ENCODE results near the gene FGFR2.
A peak's percentile ranks its signal among the peaks of the same experiment; 100 is the strongest.

The FGFR2 gene

DNA sequence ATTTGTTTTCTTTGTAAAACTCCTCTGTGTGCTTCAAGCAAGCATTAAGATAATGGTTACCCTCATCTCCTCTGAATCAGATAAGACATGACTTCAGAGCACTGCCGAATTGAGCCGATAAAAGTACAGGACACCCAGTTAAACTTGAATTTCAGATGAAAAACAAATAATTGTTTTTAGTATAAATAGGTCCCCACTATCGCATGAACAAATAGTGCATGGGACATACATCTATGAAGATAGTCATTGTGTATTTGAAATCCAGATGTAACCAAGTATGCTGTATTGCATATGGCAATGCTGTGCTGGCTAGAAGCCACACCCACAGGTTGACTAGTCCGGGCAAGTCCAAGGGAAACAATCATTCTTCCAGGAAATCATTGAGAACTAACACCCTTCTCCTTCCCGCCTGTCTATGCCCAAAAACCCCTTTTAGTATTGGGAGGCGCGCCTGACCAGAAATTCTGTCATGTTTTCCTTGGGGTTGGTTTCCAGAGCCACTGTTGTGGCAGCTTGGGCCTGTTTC is 12.6 kb upstream of the FGFR2 start:
- no peak for DNase-seq (ENCODE audit: low read depth in 2 of 2)

DNA sequence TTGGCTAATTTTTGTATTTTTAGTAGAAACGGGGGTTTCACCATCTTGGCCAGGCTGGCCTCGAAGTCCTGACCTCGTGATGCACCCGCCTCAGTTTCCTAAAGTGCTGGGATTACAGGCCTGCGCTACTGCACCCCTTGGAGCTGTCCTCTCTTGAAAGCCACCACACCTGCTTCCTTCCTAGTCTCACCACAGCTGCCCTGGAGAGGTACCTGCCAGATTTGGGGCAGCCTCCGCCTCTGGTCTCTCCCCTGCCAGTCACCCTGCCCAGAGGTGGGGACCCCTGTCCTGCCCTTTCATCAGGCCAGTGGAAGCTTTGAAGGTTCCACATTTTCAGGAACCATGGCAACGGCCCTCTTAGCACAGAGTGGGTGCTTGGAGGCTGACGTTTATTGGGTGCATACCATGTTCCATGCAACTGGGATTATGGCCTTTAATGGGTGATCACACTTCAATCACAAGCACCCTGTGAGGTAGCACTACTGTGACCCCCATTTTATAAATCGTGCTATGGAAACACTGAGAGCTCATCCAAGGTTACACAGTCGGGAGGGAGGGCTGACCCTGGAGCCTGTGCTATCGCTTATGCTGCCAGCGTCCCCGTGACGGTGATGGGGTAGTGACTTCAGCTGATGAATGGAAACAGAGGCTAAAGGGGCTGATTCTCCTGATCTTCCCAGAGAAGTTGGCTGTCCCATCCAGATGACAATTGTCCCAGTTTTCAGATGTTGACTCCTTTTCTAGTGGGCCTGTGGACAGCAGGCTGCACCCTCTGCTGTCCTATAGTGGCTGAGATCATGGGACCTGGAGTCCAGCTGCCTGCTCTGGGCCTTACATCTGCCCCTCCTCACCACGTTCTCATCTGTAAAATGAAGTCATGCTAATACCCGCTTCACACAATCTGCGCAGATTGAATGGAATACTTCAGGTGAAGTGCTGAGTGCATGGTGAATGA is 11.5 kb upstream of the FGFR2 start:
- DNase-seq (ENCODE audit: low read depth in 2 of 2) = no peak

DNA sequence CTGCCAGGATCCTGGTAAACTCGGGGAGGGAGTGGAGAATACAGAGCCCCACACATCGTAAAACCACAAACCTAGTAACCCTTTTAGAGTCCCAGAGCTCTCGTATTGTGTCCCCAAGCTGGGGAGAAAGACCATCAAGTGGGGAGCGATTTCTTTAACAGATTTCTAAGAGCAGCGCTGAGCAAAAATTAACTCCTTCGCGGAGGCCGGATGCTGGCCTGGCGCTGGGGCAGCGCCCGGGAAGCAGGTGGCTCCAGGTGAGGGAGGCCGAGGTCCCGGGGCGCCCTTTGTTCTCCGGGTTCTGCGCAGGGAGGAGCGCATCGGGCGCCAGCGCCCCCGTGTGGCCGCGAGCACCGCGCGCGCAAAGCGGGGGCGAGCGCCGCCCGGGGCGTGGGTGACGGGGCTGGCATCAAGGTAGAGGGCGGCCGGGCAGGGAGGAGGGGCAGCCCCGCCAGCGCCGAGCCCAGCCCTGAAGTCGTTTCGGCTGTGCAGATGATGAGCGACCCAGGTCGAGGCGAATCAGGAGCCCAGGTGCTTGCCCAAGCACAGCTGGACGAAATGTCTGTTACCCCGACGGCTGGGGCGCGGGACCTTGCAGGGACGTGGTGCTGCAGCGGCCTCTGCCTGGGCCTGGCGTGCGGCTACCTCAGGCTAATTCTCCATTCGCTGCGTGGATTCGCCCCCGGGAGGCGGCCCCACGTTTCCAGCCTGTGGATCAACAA is 10.4 kb upstream of the FGFR2 start:
- DNase-seq (ENCODE audit: low read depth in 2 of 2) = no peak

DNA sequence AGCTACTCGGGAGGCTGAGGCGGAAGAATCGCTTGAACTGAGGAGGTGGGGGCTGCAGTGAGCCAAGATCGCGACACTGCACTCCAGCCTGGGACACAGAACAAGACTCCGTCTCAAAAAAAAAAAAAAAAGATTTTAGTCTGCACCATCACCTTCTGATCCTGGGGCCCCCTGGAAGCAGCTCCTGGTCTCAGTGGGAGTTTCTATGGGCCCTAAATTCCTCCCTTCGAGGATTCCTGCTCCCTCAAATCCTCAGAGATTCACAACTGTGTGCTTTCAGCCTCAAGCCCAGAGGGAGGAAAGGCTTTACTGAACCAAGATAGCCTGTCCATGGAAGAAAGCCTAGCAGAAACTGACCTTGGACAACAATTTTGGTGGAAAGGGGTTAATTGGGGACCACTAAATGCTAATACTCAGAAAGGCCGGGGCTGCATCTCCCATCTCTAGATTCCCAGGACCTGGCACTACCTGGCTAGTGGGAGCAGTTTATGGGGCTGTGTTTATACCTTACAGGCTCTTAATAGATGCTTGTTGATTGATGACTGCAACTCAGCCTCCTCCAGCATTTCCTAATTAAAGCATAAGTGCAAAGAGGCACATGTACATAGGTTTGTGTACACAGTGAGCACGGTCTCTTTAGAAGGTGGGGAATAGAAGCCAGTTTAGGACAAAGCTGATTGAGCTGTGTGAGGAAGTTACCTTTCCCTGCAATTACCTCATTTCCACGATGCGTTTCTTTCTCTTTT is 9.2 kb upstream of the FGFR2 start:
- no peak for DNase-seq (ENCODE audit: low read depth in 2 of 2)

DNA sequence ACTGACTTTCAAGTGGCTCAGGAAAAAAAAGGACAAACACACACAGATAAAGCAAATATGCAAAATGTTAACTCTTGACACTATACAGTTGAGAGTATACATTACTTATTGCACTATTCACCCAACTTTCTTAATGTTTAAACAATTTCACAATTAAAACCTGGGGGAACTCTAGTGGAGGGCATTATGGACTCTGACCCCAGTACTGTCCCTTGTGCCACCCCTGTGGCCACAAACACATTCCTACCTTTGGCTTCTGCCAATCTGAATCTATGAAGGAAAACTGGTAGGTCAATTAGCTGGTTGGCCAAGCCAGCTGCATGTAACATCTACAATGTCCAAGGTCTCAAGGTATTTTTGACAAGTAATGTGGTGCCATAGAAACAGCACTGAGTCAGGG is 7.5 kb upstream of the FGFR2 start:
- no peak for DNase-seq (ENCODE audit: low read depth in 2 of 2)

DNA sequence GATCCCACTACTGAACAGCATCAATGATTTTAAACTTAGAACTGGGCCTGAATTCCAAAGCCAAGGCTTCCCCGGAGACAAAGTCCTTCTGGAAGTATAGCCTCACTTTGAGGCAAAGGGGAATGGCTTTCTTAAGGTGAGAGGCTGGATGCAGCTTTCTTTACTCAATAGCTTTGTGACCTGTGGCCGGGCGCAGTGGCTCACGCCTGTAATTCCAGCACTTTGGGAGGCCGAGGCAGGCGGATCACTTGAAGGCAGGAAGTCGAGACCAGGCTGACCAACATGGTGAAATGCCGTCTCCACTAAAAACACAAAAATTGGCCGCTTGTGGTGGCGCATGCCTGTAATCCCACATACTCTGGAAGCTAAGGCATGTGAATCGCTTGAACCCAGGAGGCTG is 3.2 kb upstream of the FGFR2 start:
- no peak for DNase-seq (ENCODE audit: low read depth in 2 of 2)

DNA sequence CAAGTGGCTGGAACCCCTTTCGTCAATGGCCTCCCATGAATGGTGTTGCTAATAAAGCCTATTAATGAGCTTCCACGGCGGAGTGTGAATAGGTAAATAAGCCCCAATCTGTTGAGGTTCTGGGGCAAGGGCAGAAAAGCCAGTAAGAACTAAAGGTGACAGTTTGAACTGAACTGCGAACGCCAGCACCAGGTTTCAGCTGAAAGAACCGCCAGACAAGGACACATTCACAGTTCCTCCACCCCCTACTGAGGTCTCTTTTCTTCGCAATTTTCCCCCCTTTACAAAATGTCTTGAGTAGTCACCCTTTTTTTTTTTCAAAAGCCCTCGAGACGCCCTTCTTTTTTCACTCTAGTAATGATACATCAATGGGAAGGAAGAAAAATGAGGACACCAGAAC is 2.4 kb upstream of the FGFR2 start:
- no peak for DNase-seq (ENCODE audit: low read depth in 2 of 2)

DNA sequence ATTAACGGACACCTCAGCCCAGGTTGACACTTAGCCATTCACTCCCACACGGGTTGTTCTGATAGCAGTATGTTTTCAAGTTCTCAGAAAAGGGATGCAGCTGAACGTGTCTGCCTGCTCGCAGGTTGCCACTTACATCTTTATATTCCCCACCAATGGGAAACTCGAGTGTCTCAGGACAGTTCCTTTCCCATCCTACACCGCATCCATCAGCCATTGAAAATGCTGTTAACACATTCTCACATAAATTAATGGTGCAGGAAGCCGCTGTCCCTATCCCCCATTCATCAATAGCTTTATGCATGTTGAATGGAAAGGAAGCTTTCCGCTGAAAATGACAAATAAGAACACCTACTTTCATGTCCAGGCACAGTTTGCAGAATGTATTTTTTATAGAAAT is 1.7 kb upstream of the FGFR2 start:
- DNase-seq (ENCODE audit: low read depth in 2 of 2) = no peak

DNA sequence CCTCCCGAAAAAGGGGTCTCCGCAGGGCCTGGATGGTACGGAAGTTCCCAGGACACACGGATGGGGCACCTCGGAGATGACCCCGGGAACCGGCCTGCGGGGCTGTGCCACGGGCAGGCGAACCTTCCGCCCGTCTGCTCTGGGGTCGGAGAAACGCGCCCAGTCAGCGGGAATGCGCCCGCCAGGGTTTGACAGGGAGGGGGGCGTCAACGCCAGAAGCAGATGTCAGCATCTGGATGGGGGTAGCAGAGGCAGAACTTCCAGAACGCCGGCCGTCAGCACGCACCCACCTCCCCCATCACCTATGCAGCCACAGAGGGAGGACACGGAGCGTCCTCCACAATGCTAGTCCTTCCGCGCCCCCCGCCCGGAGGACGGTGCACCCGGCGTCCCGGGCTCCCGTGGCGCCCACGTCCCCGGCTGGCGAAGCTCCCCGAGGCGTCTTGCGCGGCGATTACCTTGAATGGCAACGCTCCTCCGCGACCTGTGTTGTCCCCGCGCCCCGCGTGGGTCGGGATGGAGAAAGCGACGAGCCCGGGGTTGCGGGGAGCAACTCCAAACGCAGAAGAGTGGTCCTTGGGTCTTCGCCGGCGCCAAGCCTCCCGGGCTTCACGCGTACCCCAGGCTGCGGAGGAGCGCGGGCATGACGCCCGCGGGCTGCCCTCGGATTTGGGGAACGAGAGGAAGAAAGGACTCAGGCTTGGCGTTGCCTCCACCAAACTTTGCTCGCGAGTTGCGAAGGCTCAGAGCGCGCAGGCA is 561 bp downstream of the FGFR2 start:
- no peak for DNase-seq (ENCODE audit: low read depth in 2 of 2)

DNA sequence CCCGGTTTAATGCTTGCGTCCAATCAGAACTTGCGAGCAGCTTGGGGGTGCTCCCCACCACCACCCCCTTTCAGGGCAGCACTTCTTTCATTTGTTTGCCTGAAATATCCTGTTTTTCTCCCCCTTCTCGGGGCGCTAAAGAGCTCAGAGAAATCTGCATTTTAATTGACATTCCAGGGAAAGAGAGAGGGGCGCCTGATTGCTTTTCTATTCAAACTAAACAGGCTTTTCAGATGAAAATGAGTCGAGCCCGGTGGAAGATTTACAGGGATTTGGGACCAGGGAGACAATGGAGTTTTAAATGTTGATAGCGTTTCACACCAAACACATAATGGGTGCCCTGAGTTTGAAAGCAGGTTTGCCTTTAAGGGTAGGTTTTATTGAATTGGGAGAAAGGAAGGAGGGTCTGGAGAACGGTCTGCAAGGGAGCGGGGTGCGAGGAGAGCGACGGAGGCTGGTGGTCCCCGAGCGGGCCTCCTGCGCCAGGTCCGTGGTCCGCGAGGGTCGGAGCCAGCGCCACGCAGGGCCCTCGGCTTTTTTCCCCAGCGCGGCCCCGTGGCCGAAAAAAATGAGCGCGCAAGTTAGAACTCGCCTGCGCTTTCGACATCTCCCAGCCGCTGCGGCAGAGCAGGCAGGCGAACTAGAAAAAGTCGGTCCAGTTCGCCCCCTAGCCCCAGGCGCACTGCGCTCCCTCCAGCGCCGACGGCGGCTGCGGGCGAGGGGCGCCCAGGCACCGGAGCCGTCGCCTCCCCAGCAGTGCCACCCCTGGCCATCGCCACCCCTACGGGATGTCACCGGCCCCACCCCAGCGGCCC is 1.3 kb downstream of the FGFR2 start:
- DNase-seq (ENCODE audit: low read depth in 2 of 2) = no peak

DNA sequence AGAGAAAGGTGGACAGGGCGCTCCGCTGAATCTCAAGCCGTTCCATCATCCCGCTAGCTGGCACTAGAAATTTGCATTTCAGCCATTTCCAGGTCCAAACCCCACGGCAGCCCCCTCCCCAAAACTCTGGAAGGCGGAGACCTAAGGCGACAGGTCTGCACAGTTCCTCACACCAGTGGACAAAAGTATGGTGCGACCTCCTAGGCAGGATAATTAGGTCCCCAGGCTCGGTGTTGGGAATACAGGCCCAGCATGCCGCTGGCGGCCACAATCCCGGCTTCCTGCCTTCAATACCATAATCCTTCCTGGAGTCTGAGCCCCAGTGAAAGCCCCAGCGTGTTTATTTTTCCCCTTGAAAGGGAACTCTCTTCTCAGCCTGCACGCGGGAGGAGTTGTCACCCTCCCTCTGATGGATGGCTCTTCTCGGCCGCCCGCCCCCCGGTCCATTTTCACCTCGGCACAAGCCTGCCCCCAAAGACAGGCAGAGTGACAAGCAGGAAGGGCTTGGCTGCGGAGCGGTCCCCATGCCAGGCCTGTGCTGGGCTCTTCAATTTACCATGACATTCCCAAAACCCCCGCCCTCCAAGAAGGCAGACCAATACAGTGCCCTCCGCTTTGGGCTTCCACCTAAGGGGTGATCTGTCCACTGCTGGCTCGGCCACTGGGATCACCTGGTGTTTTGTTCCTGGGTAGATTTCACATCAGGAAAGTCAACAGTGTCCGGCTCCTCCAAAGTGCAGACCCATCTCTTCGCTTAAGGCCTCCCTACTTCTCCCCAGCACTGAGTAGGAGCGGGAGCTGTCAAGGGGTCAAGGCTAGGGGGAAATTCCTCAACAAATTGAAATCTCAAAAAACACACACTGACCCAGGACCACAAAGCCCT is 2.2 kb downstream of the FGFR2 start:
- DNase-seq (ENCODE audit: low read depth in 2 of 2) = no peak

DNA sequence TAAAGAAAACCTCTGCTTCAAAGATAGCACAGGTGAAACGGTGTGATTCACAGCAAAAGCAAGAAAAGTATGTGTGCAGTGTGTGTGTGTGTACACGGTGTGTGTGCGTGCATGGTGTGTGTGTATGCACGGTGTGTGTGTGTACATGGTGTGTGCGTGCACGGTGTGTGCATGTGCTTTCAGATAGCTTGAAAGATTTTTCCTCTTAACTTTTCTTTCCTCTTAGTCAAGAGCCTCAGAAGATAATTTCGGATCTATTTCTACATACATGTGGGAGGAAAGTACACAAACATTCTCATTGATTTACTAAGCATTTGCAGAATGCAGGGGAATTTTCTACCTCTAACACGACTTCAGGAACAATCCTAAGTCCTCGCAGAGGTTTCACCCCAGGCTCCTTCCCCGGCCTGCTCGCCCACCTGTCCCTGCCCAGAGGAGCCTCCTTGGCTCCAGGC is 2.9 kb downstream of the FGFR2 start:
- no peak for DNase-seq (ENCODE audit: low read depth in 2 of 2)

DNA sequence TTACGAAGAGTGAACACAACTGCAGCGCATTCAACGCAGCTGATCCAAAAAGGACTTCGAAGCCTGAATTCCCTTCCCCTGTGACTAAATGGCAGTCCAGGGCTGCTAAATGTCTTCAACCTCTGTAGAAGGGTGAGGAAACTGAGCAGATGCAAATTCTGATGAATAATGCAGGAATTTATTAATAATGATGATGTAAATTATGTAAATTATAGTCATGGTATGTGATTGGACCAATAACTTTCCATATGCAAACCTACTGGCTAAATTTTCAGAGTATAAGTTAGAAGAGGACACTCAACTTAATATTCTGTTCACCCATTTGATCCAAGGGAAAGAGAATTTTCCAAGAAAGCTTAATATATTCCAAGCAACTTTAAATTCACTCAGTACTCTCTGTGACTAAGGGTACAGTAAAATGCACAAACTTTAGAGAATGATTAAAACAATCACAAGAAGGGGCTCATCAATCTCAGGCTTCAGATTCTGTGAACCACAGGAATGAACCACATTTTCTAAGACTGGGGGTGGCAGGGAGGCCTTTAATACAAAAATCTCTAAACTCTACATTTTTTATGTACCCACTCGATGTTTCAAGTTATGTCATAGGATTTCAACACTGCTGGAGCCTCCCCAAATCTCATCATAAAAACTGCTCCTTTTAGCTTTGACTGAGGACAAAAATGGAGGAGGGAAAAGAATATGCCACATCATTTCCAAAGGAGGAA is 3.5 kb downstream of the FGFR2 start:
- DNase-seq (ENCODE audit: low read depth in 2 of 2) = peak; percentile 66 to 69

DNA sequence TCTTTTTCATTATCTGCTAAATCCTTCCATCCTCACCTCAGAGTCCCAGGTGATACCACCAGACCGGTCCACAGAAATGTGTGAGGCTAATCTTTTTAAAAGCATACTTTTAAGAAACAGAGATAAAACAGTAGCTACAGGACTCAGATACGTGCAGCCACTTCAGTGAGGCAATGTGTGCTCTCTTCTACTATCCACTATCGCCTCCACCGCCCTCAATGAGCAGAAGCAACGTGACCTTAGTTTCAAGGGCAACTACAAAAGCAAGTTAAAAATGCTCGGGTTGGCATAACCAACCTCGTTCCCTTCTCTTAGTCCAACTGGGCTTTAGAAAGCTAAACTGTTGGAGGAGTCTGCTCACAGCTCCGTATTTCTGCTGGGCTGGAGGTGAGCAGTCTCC is 4.2 kb downstream of the FGFR2 start:
- no peak for DNase-seq (ENCODE audit: low read depth in 2 of 2)

DNA sequence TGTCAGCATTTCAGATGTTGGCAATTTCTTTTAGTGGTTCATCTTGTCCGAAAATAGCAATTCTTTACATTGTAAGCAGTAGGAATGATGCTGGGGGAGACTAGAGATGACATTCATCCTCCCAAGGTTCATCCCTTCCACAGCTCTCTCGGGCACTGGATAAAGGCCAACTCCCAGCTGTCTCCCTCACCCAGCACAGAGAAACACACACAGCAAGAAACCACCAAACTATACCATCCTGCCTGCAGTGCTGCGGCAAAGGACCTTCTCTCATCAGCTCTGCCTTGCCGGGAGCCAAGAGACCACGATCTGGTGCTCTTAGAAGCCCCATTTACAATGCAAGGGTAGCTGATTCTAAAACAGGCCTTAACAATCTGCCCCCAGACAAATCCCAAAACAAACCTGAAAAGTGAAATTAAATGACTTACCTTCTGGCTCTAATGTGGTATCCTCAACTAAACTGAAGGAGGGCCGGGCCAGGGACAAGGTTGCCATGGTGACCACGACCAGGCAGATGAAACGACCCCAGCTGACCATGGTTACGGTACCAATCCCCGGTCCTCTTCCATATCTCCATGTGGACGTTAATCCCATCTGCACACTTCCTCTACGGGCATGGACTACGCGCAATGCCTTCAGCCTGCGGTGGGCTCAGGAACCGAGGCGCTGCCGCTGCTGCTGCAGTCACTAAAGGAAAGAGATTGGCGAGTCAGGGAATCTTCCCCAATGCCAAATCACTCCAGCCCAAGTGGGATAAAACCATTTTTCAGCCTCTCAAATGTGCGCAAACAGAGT is 4.8 kb downstream of the FGFR2 start:
- DNase-seq (ENCODE audit: low read depth in 2 of 2) = no peak

DNA sequence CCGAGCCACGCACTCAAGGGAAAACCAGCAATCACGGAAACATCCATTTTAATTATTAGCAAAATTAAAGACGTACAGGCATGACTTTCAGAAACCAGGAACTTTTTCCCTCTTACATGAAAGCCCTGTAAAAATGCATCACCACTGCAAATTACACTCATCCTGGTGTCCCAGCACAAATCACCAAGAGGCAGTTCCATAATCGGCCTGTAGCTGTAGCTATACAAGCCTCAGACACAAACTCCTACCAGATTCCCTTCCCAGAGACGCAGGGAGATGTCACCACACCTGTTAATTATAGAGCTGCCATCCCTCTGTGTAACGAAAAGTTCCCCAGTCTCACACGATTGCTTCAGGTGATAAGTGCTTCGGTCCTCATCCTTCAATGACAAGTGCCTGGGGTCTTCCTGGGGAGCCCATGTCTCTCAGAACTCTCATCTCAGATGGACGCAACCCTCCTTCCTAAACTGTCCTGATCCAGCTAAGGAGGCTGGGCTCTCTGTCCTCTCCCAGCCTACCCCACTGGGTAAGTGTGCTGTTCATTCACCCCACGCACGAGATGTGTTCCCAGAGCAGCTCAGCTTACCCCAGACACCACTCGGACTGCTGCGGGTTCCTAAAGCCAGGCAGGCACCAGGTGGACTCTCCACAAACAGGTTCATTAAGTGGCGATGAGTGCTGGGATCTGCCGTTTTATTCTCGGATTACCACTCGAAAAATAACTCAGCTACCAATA is 5.9 kb downstream of the FGFR2 start:
- no peak for DNase-seq (ENCODE audit: low read depth in 2 of 2)

DNA sequence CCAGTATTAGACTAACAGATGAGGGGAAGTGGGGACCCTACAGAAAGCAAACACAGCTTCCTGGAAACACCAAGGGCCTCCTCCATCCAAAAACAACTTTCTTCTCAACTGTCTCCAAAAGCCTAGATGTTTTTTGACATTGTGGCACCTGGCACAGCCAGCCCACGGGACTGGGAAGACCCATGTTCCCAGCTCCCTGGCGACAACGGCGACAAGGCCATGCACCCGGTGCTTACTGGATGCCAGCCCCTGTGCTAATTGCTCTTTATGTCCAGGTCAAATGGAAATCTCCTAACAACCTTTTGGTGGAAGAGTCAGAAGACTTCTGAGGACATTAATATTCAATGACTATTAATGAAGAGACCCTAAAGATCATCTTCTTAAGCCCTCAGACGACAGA is 7.1 kb downstream of the FGFR2 start:
- no peak for DNase-seq (ENCODE audit: low read depth in 2 of 2)

All from fibroblast of skin of left quadriceps (primary cell).